HPDE6-E6E7 (cell line): ENCODE data around the gene OR13C3.
"Not testable (repeated sequence)": the region's sequence is repeated elsewhere in the genome, so short reads cannot be mapped to it uniquely, and the experiment has no call there.

ENCODE experiments used
- DNase-seq: peaks from one replicate; pipeline ENCODE4 v3.0.0; 2011; ENCODE audit warnings: missing footprints; ENCODE audit errors: extremely low spot score

Gene OR13C3

GRCh38 chr9:104536756-104537155, at the start of gene OR13C3:
Gene OR13C3, minus strand, starts transcription at chr9:104536856. Its CDS starts 133 bp downstream, at chr9:104536723.
- no peak for DNase-seq

GRCh38 chr9:104580562-104580961, 43.9 kb upstream of the OR13C3 start:
- DNase-seq = no peak

GRCh38 chr9:104577263-104577662, 40.6 kb upstream of the OR13C3 start:
- DNase-seq = no peak

- DNase-seq = no peak
Observed at GRCh38 chr9:104575456-104575855, 38.8 kb upstream of the OR13C3 start.

GRCh38 chr9:104572612-104573011, 36.0 kb upstream of the OR13C3 start:
- DNase-seq = no peak

- DNase-seq = no peak
Observed at GRCh38 chr9:104568868-104569267, 32.2 kb upstream of the OR13C3 start, which contains the start of gene OR13C8. Gene OR13C8, plus strand, starts transcription at chr9:104569168. Its CDS starts 0 bp downstream, at chr9:104569168.

- no peak for DNase-seq
Observed at GRCh38 chr9:104564358-104564757, 27.7 kb upstream of the OR13C3 start.

GRCh38 chr9:104556830-104557634, 20.4 kb upstream of the OR13C3 start:
- DNase-seq = no peak

GRCh38 chr9:104555521-104555920, 18.9 kb upstream of the OR13C3 start:
- DNase-seq = no peak

- DNase-seq = no peak
Observed at GRCh38 chr9:104553261-104553660, 16.6 kb upstream of the OR13C3 start.

- no peak for DNase-seq
Observed at GRCh38 chr9:104544644-104545043, 8.0 kb upstream of the OR13C3 start.

- no peak for DNase-seq
Observed at GRCh38 chr9:104539275-104539674, 2.6 kb upstream of the OR13C3 start.

- DNase-seq = no peak
Observed at GRCh38 chr9:104527109-104527508, 9.5 kb downstream of the OR13C3 start, which contains the start of gene OR13C4. Gene OR13C4, minus strand, starts transcription at chr9:104527209. Its CDS starts 0 bp downstream, at chr9:104527209.

GRCh38 chr9:104520241-104520640, 16.4 kb downstream of the OR13C3 start:
- DNase-seq = not testable (repeated sequence)

GRCh38 chr9:104514901-104515300, 21.8 kb downstream of the OR13C3 start:
- DNase-seq = no peak

- DNase-seq = peak; percentile 54
Observed at GRCh38 chr9:104506565-104506964, 30.1 kb downstream of the OR13C3 start.

GRCh38 chr9:104503963-104504362, 32.7 kb downstream of the OR13C3 start, which contains the start of gene OR13F1:
Gene OR13F1, plus strand, starts transcription at chr9:104504263. Its CDS starts 0 bp downstream, at chr9:104504263.
- no peak for DNase-seq

- no peak for DNase-seq
Observed at GRCh38 chr9:104503440-104503839, 33.2 kb downstream of the OR13C3 start.

- no peak for DNase-seq
Observed at GRCh38 chr9:104494808-104495207, 41.8 kb downstream of the OR13C3 start.
